ENCODE results near the gene ZSCAN20.

- TF ChIP-seq, protein P1, sequence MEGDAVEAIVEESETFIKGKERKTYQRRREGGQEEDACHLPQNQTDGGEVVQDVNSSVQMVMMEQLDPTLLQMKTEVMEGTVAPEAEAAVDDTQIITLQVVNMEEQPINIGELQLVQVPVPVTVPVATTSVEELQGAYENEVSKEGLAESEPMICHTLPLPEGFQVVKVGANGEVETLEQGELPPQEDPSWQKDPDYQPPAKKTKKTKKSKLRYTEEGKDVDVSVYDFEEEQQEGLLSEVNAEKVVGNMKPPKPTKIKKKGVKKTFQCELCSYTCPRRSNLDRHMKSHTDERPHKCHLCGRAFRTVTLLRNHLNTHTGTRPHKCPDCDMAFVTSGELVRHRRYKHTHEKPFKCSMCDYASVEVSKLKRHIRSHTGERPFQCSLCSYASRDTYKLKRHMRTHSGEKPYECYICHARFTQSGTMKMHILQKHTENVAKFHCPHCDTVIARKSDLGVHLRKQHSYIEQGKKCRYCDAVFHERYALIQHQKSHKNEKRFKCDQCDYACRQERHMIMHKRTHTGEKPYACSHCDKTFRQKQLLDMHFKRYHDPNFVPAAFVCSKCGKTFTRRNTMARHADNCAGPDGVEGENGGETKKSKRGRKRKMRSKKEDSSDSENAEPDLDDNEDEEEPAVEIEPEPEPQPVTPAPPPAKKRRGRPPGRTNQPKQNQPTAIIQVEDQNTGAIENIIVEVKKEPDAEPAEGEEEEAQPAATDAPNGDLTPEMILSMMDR (IDR thresholded peaks at IDR 0.05) = no peak
- no peak for TF ChIP-seq POLR2A (IDR thresholded peaks at IDR 0.05)
Observed at GRCh38 chr1:33439662-33440061, 32.8 kb upstream of the ZSCAN20 start.

Measured in Peyer's patch (tissue), 4 donors.